Measurements from ENCODE around the gene ANXA4.

DNA sequence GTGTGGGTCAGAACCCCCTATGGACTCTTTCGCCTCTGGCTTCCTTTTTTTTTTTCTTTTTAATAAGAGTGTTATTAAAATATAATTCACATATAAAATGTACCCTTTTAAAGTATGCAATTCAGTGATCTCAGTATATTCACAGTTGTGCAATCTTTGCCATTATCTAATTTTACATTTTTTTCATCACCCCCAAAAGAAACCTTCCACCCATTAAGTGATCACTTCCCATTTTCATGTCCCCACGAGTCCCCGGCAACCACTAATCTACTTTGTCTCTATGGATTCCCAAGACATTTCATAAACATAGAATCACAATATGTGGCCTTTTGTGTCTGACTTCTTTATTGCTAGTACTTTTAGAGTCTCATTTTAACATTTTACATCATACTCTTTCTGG lies 38.7 kb upstream of the ANXA4 start:
- TF ChIP-seq POLR2AphosphoS5 (IDR thresholded peaks at IDR 0.05; ENCODE audit: low read depth, low read length) = no peak
- TF ChIP-seq POLR2A (IDR thresholded peaks at IDR 0.05; ENCODE audit: low read depth, low read length) = no peak
- peak; percentile 71 for TF ChIP-seq SPI1 (IDR thresholded peaks at IDR 0.05; ENCODE audit: low read depth, low read length)
- no peak for TF ChIP-seq TAF1 (IDR thresholded peaks at IDR 0.05; ENCODE audit: low read depth, low read length)
- TF ChIP-seq PAX5 (IDR thresholded peaks at IDR 0.05; ENCODE audit: insufficient read depth, low read length, severe bottlenecking) = no peak
- TF ChIP-seq POU2F2 (IDR thresholded peaks at IDR 0.05; ENCODE audit: low read depth, low read length) = no peak
